T1000 (cell line): ENCODE data around the gene STOX2.
"Not testable (repeated sequence)": the region's sequence is repeated elsewhere in the genome, so short reads cannot be mapped to it uniquely, and the experiment has no call there.

Experiments used
- DNase-seq: peaks from one replicate; lab custom pipeline; 2025; ENCODE audit warnings: mixed read lengths; lab: John Stamatoyannopoulos, UW

The STOX2 gene

DNA sequence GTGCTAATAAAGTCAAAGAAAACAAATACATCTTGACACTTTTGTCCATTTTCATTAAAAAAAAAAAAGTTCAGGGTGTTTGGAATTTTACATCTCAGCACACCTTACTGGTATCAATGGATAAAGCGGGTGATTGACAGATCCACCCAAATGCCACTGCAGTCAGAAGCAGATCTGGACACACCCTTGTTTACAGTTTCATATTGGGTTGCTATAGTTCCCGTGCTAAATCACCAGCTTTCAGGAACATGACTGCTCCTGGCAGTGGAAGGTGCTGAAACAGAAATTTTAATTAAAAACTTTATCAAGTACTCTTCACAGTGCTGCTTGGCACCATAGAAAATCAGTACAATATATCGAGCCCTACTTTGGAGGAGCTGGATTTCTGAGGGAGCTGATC, 116.3 kb downstream of the STOX2 start:
- DNase-seq = no peak

DNA sequence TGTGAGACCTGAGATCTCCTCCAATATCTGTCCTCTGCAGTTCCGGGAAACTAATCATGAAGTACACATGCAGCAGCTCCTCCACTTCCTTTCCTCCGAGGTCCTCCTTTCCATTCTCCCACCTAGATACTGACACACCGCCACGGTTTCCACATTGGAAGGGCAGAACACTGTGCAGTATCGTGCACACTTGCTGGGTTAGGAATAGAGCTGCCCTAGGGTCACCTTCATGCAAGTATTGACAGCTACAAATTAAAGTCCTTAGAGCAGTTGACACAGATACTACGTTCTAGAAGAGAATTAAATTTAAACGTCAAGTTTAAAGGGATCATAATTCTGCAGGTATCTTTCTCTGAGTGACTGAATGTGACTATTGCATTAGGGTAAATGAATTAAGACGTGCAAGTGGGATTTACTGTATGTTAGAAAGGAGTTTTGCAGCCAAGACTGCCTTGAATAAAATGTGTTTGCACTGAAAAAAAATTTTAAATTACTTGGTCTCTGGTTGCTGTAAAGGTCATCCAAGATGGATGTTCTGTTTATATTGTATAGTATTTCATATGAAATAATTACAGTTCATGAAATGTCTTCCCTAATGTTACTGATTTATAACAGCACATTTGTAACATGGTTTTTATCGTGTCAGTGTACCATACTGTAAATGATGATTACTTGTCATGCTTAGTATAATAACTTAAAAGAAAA, 117.7 kb downstream of the STOX2 start:
- DNase-seq = no peak

- no peak for DNase-seq
Observed at GRCh38 chr4:184024637-184025036, 119.5 kb downstream of the STOX2 start.

DNA sequence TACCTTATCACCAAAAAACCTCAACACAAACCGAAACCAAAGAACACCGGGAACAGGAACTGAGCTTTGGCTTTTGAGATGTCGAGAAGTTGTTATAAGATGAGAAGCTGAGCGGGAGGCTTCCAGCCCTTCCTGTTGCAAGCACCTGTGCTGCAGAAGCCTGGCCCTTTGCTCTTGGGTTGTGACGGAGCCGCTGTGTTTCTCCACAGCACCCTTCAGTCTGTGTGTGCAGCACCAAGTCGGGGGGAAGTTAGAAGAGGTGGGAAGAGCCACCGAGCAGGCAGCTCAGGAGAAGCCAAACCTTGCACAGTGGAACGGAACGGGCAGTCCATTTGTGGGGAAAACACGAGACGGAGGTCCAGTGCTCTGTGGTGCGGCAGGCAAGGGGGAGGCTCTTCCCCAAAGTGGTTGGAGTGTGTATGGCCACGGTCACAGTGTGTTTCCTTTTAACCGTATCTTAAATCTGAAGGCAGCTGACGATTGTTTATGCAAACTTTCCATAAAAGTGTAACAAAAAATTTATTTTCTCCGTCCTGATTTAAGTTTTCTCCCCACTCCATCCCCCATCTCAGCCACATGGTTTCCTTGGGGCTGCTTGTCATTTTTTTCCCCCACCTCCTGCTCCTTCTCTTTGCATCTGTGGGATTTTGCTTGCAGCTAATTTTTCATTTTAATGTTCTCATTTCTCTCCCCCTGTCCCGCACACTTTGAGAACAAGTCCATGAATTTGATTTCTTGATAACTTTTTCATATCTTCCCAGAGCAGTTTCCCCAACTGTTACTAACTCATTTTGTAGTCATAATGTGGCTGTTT, 123.7 kb downstream of the STOX2 start:
- no peak for DNase-seq

DNA sequence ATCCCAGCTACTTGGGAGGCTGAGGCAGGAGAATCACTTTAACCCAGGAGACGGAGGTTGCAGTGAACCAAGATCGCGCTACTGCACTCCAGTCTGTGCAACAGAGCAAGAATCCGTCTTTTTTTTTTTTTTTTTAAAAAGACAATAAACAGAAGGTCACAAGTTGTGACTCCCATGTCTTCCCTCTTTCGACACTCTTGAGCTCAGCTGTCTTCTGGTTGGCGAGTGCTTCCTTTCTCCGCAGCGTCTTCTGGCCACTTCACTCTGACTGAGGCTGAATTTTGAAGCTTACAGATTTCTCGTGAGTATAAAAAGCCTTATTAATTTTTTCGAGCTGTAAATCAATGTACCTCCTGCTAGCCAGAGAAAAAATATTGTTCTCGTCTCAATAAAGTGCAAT, 124.9 kb downstream of the STOX2 start:
- no peak for DNase-seq

- no peak for DNase-seq
Observed at GRCh38 chr4:184030764-184031163, 125.7 kb downstream of the STOX2 start.

GRCh38 chr4:184032091-184032490, 127.0 kb downstream of the STOX2 start:
- DNase-seq = no peak

GRCh38 chr4:184039963-184040383, 134.9 kb downstream of the STOX2 start:
- DNase-seq = no peak

GRCh38 chr4:184041156-184041555, 136.0 kb downstream of the STOX2 start:
- no peak for DNase-seq

DNA sequence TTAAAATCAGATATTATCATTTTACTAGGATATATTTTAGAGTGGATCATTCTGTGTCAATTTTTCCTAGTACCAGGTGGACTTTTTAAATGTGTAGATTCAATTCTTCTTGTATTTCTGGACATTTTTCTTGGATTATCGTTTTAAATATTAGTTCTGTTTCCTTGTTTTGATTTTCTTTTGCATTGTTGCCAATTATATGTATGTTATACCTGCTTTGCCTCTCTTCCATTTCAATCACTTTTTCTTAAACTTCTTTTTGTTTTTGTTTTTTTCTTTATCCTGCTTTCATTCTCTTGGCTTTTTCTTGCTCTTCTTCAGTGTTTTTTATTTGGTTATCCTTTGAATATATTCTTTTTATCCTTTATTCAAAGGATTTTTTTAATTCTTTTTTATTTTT, 141.0 kb downstream of the STOX2 start:
- no peak for DNase-seq

- not testable (repeated sequence) for DNase-seq
Observed at GRCh38 chr4:184051262-184051661, 146.2 kb downstream of the STOX2 start.

- DNase-seq = no peak
Observed at GRCh38 chr4:184052616-184053015, 147.5 kb downstream of the STOX2 start.

GRCh38 chr4:184053434-184053833, 148.3 kb downstream of the STOX2 start:
- no peak for DNase-seq

- DNase-seq = no peak
Observed at GRCh38 chr4:184056877-184057276, 151.8 kb downstream of the STOX2 start.

- no peak for DNase-seq
Observed at GRCh38 chr4:184058026-184058425, 152.9 kb downstream of the STOX2 start.

- no peak for DNase-seq
Observed at GRCh38 chr4:184059099-184059498, 154.0 kb downstream of the STOX2 start.

DNA sequence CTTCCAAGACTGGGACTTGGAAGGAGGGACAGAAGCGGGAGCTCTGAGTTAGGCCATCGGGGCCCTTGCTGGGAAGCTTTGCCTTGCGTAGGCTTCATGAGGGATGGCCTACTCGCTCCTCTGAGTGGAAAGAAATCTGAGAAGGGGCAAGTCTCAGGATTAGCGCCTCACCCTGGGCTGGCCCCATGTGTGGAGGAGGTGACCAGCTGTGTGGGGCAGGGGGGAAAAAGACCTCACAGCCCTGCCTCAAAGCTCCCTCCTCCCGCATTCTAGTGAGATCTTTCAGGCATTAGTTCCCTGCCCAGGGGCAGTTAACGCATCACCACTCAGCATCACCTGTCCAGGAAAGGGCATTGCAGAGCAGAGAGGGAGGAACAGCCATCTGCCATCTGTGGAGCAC, 156.5 kb downstream of the STOX2 start:
- DNase-seq = no peak

GRCh38 chr4:184062769-184063168, 157.7 kb downstream of the STOX2 start:
- no peak for DNase-seq

DNA sequence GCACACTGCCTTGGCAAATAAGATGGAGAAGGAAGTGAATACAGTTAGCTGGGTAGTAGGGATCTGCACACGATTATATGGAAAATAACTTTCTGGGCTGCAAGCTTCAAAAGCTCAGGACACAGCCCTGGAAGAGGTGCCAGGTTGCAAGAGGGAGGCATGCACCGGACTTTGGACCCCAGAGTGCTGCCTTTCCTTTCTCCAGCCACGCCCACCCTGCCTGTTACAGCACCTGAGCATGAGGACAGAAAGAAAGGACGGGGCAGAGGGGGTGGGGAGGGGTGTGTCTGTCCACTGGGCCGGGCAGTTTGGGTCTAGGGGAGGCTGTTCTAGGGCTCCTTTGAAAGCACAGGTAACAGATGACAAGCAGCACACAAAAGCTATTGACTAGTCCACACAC, 159.8 kb downstream of the STOX2 start:
- DNase-seq = no peak

GRCh38 chr4:184066584-184067300, 161.6 kb downstream of the STOX2 start:
- DNase-seq = no peak

DNA sequence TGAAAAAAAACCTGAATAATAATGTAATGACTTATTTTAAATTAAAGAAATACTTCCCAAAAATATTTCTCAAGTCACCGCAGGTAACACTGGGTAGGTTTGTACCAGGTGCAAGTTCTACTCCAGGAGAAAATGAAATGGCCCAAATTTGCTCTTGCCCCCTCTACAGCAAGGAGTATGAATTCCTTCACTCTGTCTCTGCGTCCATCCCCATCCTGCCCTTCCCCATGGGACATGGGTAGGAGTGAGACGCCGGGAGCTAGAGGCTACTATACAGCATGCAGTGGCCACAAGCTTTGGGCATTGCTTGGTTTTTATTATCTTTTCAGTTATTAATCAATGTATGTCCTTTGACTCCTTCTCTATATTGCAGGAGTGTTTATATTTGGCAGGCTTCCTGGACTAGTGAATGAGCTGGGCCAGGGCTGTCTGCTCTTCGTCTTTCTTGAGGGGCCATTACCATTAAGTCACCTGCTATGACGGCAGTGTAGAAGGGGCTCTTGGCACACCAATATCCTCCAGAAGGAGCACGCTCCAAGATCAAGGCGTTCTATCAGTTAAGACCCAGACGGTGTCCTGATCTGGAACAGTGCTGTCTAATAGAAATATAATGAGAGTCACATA, 162.9 kb downstream of the STOX2 start:
- DNase-seq = no peak
